ENCODE results near the gene GLB1L2.

GLB1L2 gene

GRCh38 chr11:134346101-134346975 is 14.6 kb downstream of the GLB1L2 start:
- no peak for DNase-seq (ENCODE audit: low spot score)

GRCh38 chr11:134346976-134347350 is 15.2 kb downstream of the GLB1L2 start:
- DNase-seq (ENCODE audit: low spot score): no peak

GRCh38 chr11:134347441-134347840 is 15.7 kb downstream of the GLB1L2 start:
- DNase-seq (ENCODE audit: low spot score): no peak

GRCh38 chr11:134349109-134349801 is 17.5 kb downstream of the GLB1L2 start:
- DNase-seq (ENCODE audit: low spot score): no peak

GRCh38 chr11:134349802-134350355 is 18.1 kb downstream of the GLB1L2 start:
- DNase-seq (ENCODE audit: low spot score): no peak

GRCh38 chr11:134350381-134350780 is 18.6 kb downstream of the GLB1L2 start:
- no peak for DNase-seq (ENCODE audit: low spot score)

- DNase-seq (ENCODE audit: low spot score): no peak
Measured at GRCh38 chr11:134352111-134352510, 20.3 kb downstream of the GLB1L2 start.

- DNase-seq (ENCODE audit: low spot score): no peak
Measured at GRCh38 chr11:134355136-134355535, 23.3 kb downstream of the GLB1L2 start.

GRCh38 chr11:134355656-134356055 is 23.9 kb downstream of the GLB1L2 start:
- no peak for DNase-seq (ENCODE audit: low spot score)

- DNase-seq (ENCODE audit: low spot score): no peak
Measured at GRCh38 chr11:134356656-134357544, 25.1 kb downstream of the GLB1L2 start.

- no peak for DNase-seq (ENCODE audit: low spot score)
Measured at GRCh38 chr11:134357545-134357839, 25.7 kb downstream of the GLB1L2 start.

GRCh38 chr11:134358165-134358855 is 26.5 kb downstream of the GLB1L2 start:
- DNase-seq (ENCODE audit: low spot score): no peak

- DNase-seq (ENCODE audit: low spot score): no peak
Measured at GRCh38 chr11:134358856-134359490, 27.2 kb downstream of the GLB1L2 start.

GRCh38 chr11:134359646-134360045 is 27.9 kb downstream of the GLB1L2 start:
- DNase-seq (ENCODE audit: low spot score): no peak

- DNase-seq (ENCODE audit: low spot score): peak; percentile 71
Measured at GRCh38 chr11:134360050-134360835, 28.5 kb downstream of the GLB1L2 start.

- no peak for DNase-seq (ENCODE audit: low spot score)
Measured at GRCh38 chr11:134361661-134362060, 29.9 kb downstream of the GLB1L2 start.

GRCh38 chr11:134362192-134362901 is 30.6 kb downstream of the GLB1L2 start:
- DNase-seq (ENCODE audit: low spot score): no peak

- no peak for DNase-seq (ENCODE audit: low spot score)
Measured at GRCh38 chr11:134363161-134363560, 31.4 kb downstream of the GLB1L2 start.

GRCh38 chr11:134363592-134363991 is 31.8 kb downstream of the GLB1L2 start:
- DNase-seq (ENCODE audit: low spot score): no peak

Measured in SK-N-DZ (cell line).